ENCODE measurements around the gene CYP4F12.
"Not testable (repeated sequence)": the region's sequence is repeated elsewhere in the genome, so short reads cannot be mapped to it uniquely, and the experiment has no call there.

The CYP4F12 gene

GRCh38 chr19:15669891-15670290 is 3.0 kb upstream of the CYP4F12 start:
- no peak for TF ChIP-seq CTCF (IDR thresholded peaks at IDR 0.05; ENCODE audit: low read length, missing control alignments)
- DNase-seq (ENCODE audit: low read depth) = no peak
- H3K4me3 ChIP-seq (replicated peaks; ENCODE audit: low read depth, low read length) = no peak overlapping the region

GRCh38 chr19:15671237-15671821 is 1.6 kb upstream of the CYP4F12 start:
- no peak for TF ChIP-seq CTCF (IDR thresholded peaks at IDR 0.05; ENCODE audit: low read length, missing control alignments)
- DNase-seq (ENCODE audit: low read depth) = no peak

DNA sequence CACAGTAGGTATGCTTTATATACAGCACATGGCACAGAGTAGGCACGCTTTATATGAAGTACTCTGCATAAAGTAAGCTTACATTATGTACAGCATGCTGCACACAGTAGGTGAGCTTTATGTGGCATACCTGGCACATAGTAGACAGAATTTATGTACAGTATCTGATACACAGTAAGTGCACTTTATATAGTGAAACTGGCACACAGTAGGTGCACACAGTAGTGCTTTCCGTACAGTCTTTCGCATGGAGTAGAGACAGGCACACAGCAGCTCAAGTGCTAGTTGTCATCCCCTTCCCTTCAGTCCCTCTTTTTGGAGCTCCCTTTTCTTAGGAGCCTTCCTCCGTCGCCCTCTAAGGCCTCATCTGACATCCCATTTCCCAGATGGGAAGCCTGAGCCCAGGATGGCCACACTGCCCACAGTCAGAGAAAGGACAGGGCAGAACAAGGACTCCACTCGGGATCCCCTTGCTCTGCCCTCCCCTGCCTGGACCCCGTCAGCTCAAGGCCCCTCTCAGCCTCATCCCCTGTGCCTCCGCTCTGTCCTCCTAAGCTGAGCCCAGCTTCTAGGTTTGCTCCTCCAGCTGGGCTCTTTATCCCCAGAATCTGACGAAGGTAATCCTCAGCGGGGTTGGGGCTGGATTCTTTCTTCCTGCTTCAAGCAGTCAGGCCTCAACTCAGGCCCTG is 852 bp upstream of the CYP4F12 start:
- H3K4me3 ChIP-seq (replicated peaks; ENCODE audit: low read depth, low read length) = no peak overlapping the region
- no peak for DNase-seq (ENCODE audit: low read depth)
- TF ChIP-seq CTCF (IDR thresholded peaks at IDR 0.05; ENCODE audit: low read length, missing control alignments) = no peak

More at GRCh38 chr19:15671237-15671821, 1.6 kb upstream of the CYP4F12 start:
- no peak overlapping the region for H3K4me3 ChIP-seq (replicated peaks; ENCODE audit: low read depth, low read length)

- H3K4me3 ChIP-seq (replicated peaks; ENCODE audit: low read depth, low read length) = no peak overlapping the region
- DNase-seq (ENCODE audit: low read depth) = no peak
- TF ChIP-seq CTCF (IDR thresholded peaks at IDR 0.05; ENCODE audit: low read length, missing control alignments) = no peak
Measured at GRCh38 chr19:15673176-15673654, 328 bp downstream of the CYP4F12 start.

DNA sequence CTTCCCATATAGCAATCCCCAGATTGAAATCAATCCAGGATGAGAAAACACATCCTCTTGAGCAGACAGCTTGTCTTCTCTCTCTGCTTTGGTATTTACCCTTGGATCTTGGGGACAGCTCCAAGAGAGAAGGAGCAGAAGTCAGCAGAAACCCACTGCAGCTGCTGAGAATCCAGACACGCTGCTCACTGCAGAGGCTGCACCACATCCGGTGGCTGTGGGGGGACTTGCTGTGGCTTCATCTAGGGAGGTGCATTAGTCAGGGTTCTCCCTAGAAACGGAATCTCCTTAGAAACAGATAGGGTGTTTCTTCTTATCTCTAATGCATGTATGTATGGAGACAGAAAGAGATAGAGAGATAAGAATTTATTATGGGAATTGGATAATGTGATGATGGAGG is 2.7 kb downstream of the CYP4F12 start:
- no peak for DNase-seq (ENCODE audit: low read depth)
- no peak for TF ChIP-seq CTCF (IDR thresholded peaks at IDR 0.05; ENCODE audit: low read length, missing control alignments)
- no peak overlapping the region for H3K4me3 ChIP-seq (replicated peaks; ENCODE audit: low read depth, low read length)

GRCh38 chr19:15679089-15679488 is 6.2 kb downstream of the CYP4F12 start:
- no peak for DNase-seq (ENCODE audit: low read depth)
- H3K4me3 ChIP-seq (replicated peaks; ENCODE audit: low read depth, low read length) = no peak overlapping the region
- no peak for TF ChIP-seq CTCF (IDR thresholded peaks at IDR 0.05; ENCODE audit: low read length, missing control alignments)

GRCh38 chr19:15679865-15680264 is 7.0 kb downstream of the CYP4F12 start:
- not testable (repeated sequence) for DNase-seq (ENCODE audit: low read depth)

More at GRCh38 chr19:15679865-15680264, 7.0 kb downstream of the CYP4F12 start:
- H3K4me3 ChIP-seq (replicated peaks; ENCODE audit: low read depth, low read length) = not testable (repeated sequence)
